IPS-20b (cell line): ENCODE results near the gene GABRD.

Source experiments
- H3K27ac ChIP-seq: one replicate; pipeline ENCODE4 v1.5.1; 2013; ENCODE audit warnings: low read length
- H3K27me3 ChIP-seq: 2 replicates; pipeline ENCODE4 v1.6.1; 2013; ENCODE audit warnings: mild to moderate bottlenecking, low read length, inconsistent platforms; ENCODE audit not compliant: insufficient read depth
- H3K36me3 ChIP-seq: 2 replicates; pipeline ENCODE4 v1.6.1; 2013; ENCODE audit warnings: low read depth, mild to moderate bottlenecking, inconsistent platforms, low read length, moderate library complexity; ENCODE audit not compliant: insufficient read depth
- H3K4me1 ChIP-seq: 2 replicates; pipeline ENCODE4 v1.6.1; 2013; ENCODE audit warnings: mild to moderate bottlenecking, control low read depth, inconsistent platforms, low read length, moderate library complexity; ENCODE audit not compliant: insufficient read depth
- H3K4me3 ChIP-seq: 2 replicates; pipeline ENCODE4 v1.5.1; 2013; ENCODE audit warnings: mild to moderate bottlenecking, low read length, inconsistent platforms
- H3K9ac ChIP-seq: 2 replicates; pipeline ENCODE4 v1.6.1; 2013; ENCODE audit warnings: low read depth, mild to moderate bottlenecking, inconsistent platforms, low read length, moderate library complexity
- H3K9me3 ChIP-seq: 2 replicates; pipeline ENCODE4 v1.6.1; 2013; ENCODE audit warnings: mild to moderate bottlenecking, low read depth, low read length, inconsistent platforms; ENCODE audit not compliant: insufficient read depth

GABRD gene

GRCh38 chr1:2067981-2068380 is 48.8 kb downstream of the GABRD start:
- Histone ChIP-seq H3K27me3 (no peaks in the 10 kb centered on the region), H3K4me3 (no peak overlapping the region), H3K9ac (no peak overlapping the region), H3K9me3 (0 out of 2 replicates have a peak, but pooled peaks cover 3% of the 10 kb centered on the region), H3K4me1 (no peaks in the 10 kb centered on the region), H3K27ac (no peak overlapping the region), H3K36me3 (peaks cover 24% of the 10 kb centered on the region)

GRCh38 chr1:2068951-2069350 is 49.8 kb downstream of the GABRD start:
- Histone ChIP-seq H3K4me3 (no peak overlapping the region), H3K27me3 (no peaks in the 10 kb centered on the region), H3K36me3 (peaks cover 23% of the 10 kb centered on the region), H3K27ac (no peak overlapping the region), H3K9me3 (0 out of 2 replicates have a peak, but pooled peaks cover 3% of the 10 kb centered on the region), H3K9ac (no peak overlapping the region), H3K4me1 (no peaks in the 10 kb centered on the region)

- H3K36me3 ChIP-seq, result peaks cover 13% of the 10 kb centered on the region
- H3K9ac ChIP-seq, result no peak overlapping the region
- H3K27me3 ChIP-seq, result no peaks in the 10 kb centered on the region
- H3K4me1 ChIP-seq, result no peaks in the 10 kb centered on the region
- H3K4me3 ChIP-seq, result no peak overlapping the region
- H3K9me3 ChIP-seq, result 0 out of 2 replicates have a peak, but pooled peaks cover 2% of the 10 kb centered on the region
- no peak overlapping the region for H3K27ac ChIP-seq
These were observed 50.9 kb downstream of the GABRD start for GRCh38 chr1:2070016-2070415.

GRCh38 chr1:2070800-2071530 is 51.8 kb downstream of the GABRD start:
- Histone ChIP-seq H3K9ac (no peak overlapping the region), H3K27me3 (no peaks in the 10 kb centered on the region), H3K9me3 (no peaks in the 10 kb centered on the region), H3K27ac (no peak overlapping the region), H3K4me1 (no peaks in the 10 kb centered on the region), H3K36me3 (peaks cover 13% of the 10 kb centered on the region), H3K4me3 (no peak overlapping the region)

DNA sequence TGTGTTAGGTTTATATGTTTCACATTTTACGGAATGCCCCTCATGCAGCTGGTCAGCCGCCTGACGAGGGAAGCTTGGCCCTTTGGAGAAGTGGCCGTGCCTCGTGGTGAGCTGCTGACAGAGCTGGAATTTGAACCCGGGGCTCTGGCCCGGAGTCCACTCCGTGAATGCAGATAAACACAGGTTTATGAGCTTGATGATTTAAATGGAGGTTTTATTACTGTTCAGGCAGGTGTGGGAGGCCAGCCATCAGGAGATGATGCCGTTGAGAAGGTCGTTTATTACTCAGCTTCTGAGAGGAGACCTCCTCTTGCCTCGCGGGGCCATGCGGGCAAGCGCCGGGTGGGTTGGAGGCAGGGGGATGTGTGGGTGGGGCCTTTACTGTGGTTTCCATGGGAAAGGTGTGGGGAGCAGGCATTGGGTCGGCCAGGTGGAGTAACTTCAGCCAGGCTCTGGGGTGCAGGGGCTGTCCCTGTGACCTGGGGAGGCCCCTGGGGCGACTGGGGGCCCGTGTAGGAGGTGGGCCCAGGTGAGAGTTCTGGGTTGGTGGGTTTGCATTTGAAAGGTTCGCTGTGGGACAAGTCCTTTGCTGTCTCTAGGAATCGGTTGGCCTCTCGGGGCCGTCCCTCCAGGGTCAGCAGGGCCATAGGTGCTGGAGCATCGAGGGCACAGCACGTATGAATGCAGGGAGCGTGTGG is 53.1 kb downstream of the GABRD start:
- Histone ChIP-seq H3K9me3 (0 out of 2 replicates have a peak, but pooled peaks cover 5% of the 10 kb centered on the region), H3K4me3 (no peak overlapping the region), H3K27me3 (no peaks in the 10 kb centered on the region), H3K36me3 (peaks cover 15% of the 10 kb centered on the region), H3K9ac (no peak overlapping the region), H3K4me1 (no peaks in the 10 kb centered on the region), H3K27ac (no peak overlapping the region)

DNA sequence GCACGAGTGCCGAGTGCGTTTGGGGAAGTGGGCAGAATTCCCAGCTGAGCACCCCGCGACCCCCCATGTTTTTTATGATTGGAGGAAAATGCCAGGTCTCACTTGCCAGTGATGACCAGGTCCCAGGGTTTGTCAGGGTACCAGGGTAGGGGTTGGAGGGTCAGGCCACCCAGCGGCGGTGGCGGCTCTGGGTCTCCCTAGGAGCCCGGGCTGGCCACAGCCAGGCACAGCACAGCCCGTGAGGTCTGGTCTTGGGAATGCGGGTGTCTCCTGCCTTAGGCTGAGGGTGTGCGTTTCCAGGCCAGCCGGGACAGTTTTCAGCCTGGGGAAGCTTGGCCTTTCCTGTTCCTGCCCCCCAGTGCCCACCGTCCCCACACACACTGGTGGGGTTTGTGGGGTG is 53.7 kb downstream of the GABRD start:
- no peaks in the 10 kb centered on the region for H3K27me3 ChIP-seq
- H3K36me3 ChIP-seq, result peaks cover 19% of the 10 kb centered on the region
- no peak overlapping the region for H3K27ac ChIP-seq
- H3K9me3 ChIP-seq, result peaks cover 11% of the 10 kb centered on the region
- H3K9ac ChIP-seq, result no peak overlapping the region
- no peak overlapping the region for H3K4me3 ChIP-seq
- no peaks in the 10 kb centered on the region for H3K4me1 ChIP-seq

GRCh38 chr1:2073382-2074230 is 54.5 kb downstream of the GABRD start:
- Histone ChIP-seq H3K36me3 (peaks cover 13% of the 10 kb centered on the region; the same call in 1 of the 2 replicates), H3K4me3 (no peak overlapping the region), H3K9ac (no peak overlapping the region)

GRCh38 chr1:2074396-2074795 is 55.3 kb downstream of the GABRD start:
- peaks cover 17% of the 10 kb centered on the region for H3K9me3 ChIP-seq
- no peak overlapping the region for H3K27ac ChIP-seq
- no peak overlapping the region for H3K4me3 ChIP-seq
- H3K9ac ChIP-seq, result no peak overlapping the region
- no peaks in the 10 kb centered on the region for H3K27me3 ChIP-seq
- peaks cover 13% of the 10 kb centered on the region; the same call in 1 of the 2 replicates for H3K36me3 ChIP-seq
- H3K4me1 ChIP-seq, result no peaks in the 10 kb centered on the region

More at GRCh38 chr1:2073382-2074230, 54.5 kb downstream of the GABRD start:
- Histone ChIP-seq H3K27me3 (no peaks in the 10 kb centered on the region), H3K27ac (no peak overlapping the region), H3K4me1 (no peaks in the 10 kb centered on the region), H3K9me3 (peaks cover 17% of the 10 kb centered on the region)

- no peak overlapping the region for H3K27ac ChIP-seq
- peaks cover 13% of the 10 kb centered on the region; the same call in 1 of the 2 replicates for H3K36me3 ChIP-seq
- H3K4me3 ChIP-seq, result no peak overlapping the region
- no peaks in the 10 kb centered on the region for H3K27me3 ChIP-seq
- no peaks in the 10 kb centered on the region for H3K4me1 ChIP-seq
- peaks cover 17% of the 10 kb centered on the region for H3K9me3 ChIP-seq
- H3K9ac ChIP-seq, result no peak overlapping the region
These were observed 56.0 kb downstream of the GABRD start for GRCh38 chr1:2074944-2075740.

GRCh38 chr1:2076826-2077225 is 57.7 kb downstream of the GABRD start:
- no peak overlapping the region for H3K27ac ChIP-seq
- H3K4me1 ChIP-seq, result no peaks in the 10 kb centered on the region
- no peak overlapping the region for H3K9ac ChIP-seq
- H3K36me3 ChIP-seq, result peaks cover 9% of the 10 kb centered on the region; the same call in 1 of the 2 replicates
- no peaks in the 10 kb centered on the region for H3K27me3 ChIP-seq
- peaks cover 17% of the 10 kb centered on the region for H3K9me3 ChIP-seq
- no peak overlapping the region for H3K4me3 ChIP-seq

DNA sequence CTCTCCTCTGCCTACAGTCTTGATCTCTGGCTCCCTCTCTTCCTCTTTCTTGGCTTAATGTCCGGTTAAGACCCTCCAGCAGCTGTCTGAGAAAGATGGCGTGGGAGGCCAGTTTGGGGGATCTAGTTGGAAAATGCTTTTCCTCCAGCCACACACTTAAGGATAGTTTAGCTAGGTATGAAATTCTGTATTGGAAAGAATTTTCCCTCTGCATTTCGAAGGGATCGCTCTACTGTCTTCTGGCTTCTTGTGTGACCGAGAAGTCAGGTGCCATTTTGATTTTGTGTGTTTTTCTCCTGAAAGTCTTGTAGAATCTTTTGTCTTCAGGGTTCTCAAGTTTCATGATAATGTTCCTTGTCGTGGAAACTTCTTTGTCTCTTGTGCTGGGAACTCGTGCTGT is 59.0 kb downstream of the GABRD start:
- Histone ChIP-seq H3K27ac (no peak overlapping the region), H3K27me3 (no peaks in the 10 kb centered on the region), H3K4me1 (no peaks in the 10 kb centered on the region), H3K36me3 (peaks cover 9% of the 10 kb centered on the region; the same call in 1 of the 2 replicates), H3K9me3 (peaks cover 17% of the 10 kb centered on the region), H3K4me3 (no peak overlapping the region), H3K9ac (no peak overlapping the region)
